MCF 10A (cell line): ENCODE data around the gene TRAPPC11. TPM values are rescaled to one million over a fixed set of nuclear protein-coding genes. Genes with fewer than 3 reads are reported as not detected.
A peak's percentile ranks its signal among the peaks of the same experiment; 100 is the strongest.

ENCODE experiments used
- BruUV-seq: library from RNA; stranded (reverse); fragments of 400-500 nt; replicated peaks from 2 replicates; lab custom pipeline; 2021; lab: Mats Ljungman, UMichigan
- CTCF ChIA-PET: fragments of 300-600 bp; sonication (Branson Sonifier 250); formaldehyde crosslinking; extraction: SDS; loops from one replicate; lab custom pipeline; 2021; ENCODE audit warnings: antibody characterized with exemption, inconsistent platforms; lab: Yijun Ruan, JAX
- POLR2A ChIA-PET: fragments of 300-600, 350-650 bp; sonication (Branson Sonifier 250); formaldehyde crosslinking; extraction: SDS; loops from one replicate; lab custom pipeline; 2020; ENCODE audit warnings: antibody characterized with exemption, inconsistent platforms; lab: Yijun Ruan, JAX
- DNase-seq: peaks from one replicate; pipeline ENCODE4 v3.0.0-alpha.2; 2018; ENCODE audit not compliant: unreplicated experiment
- H3K27ac Mint-ChIP-seq: one replicate; pipeline ENCODE4 v1.8.0; 2022; ENCODE audit warnings: mild to moderate bottlenecking, low read depth, mixed read lengths; ENCODE audit not compliant: unreplicated experiment
- H3K27me3 Mint-ChIP-seq: one replicate; pipeline ENCODE4 v1.8.0; 2022; ENCODE audit warnings: mixed read lengths; ENCODE audit not compliant: insufficient read depth, unreplicated experiment
- H3K36me3 Mint-ChIP-seq: one replicate; pipeline ENCODE4 v1.8.0; 2022; ENCODE audit warnings: mild to moderate bottlenecking, moderate library complexity, mixed read lengths; ENCODE audit not compliant: insufficient read depth, unreplicated experiment
- H3K4me1 Mint-ChIP-seq: one replicate; pipeline ENCODE4 v1.8.0; 2022; ENCODE audit warnings: mixed read lengths; ENCODE audit not compliant: insufficient read depth, unreplicated experiment
- H3K4me3 Mint-ChIP-seq: one replicate; pipeline ENCODE4 v1.8.0; 2022; ENCODE audit warnings: mild to moderate bottlenecking, moderate library complexity, mixed read lengths; ENCODE audit not compliant: unreplicated experiment
- H3K9me3 Mint-ChIP-seq: one replicate; pipeline ENCODE4 v1.8.0; 2022; ENCODE audit warnings: mixed read lengths; ENCODE audit not compliant: unreplicated experiment
- intact Hi-C: fragments of 100-400 bp; cut with micrococcal nuclease; formaldehyde crosslinking; loops from 2 replicates; pipeline ENCODE4 v1.14.1; 2022
- total RNA-seq: library from RNA; stranded (reverse); gene quantifications from 2 replicates; pipeline ENCODE4 v1.2.3, GENCODE V29; 2022
- TF ChIP-seq, protein P1 (sequence below): fragments of 200-600 bp; IDR thresholded peaks from one replicate; pipeline ENCODE4 v1.8.0; 2022; ENCODE audit warnings: antibody characterized with exemption, mild to moderate bottlenecking; ENCODE audit not compliant: unreplicated experiment

TRAPPC11 gene
- total RNA-seq, 1 experiment from 2014 or later, result 29.4 TPM

DNA sequence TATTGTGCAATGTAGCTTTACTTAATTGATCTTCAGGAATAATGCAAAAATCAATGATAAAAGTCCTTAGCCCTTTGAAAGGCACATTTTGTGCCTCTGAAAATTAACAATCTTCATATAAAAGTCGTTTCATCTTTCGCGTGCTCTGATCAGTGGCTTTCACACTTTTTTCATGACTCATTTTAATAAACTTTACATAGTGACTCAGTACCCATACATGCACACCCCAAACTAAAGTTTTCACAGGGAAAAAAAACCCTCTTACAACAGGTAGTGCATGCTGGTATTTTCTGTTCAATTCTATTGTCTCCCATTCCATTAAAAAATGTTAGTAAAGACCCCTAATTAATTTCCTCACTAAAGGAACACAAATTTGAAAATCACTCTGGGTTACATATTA lies 21.6 kb upstream of the TRAPPC11 start:
- Mint-ChIP-seq H3K36me3 (peaks cover 17% of the 10 kb centered on the region), H3K4me1 (peaks cover 14% of the 10 kb centered on the region), H3K27ac (peak overlapping the region; percentile 3), H3K9me3 (no peaks in the 10 kb centered on the region), H3K4me3 (peak overlapping the region; percentile 48), H3K27me3 (no peaks in the 10 kb centered on the region)
- peak; percentile 66 for DNase-seq
- ChIA-PET POLR2A (interaction anchor here (1.0 to 2.8 kb wide), 9 partner anchors 9 to 193 kb away, joined by 3 to 11 read pairs (median 6); partner anchors contain the start of genes CDKN2AIP, ING2, RWDD4 and TRAPPC11), CTCF (interaction anchor here (0.7 kb wide), 1 partner anchor 1109 kb away, joined by 3 read pairs; no protein-coding TSS in a partner anchor)
- TF ChIP-seq, protein P1, sequence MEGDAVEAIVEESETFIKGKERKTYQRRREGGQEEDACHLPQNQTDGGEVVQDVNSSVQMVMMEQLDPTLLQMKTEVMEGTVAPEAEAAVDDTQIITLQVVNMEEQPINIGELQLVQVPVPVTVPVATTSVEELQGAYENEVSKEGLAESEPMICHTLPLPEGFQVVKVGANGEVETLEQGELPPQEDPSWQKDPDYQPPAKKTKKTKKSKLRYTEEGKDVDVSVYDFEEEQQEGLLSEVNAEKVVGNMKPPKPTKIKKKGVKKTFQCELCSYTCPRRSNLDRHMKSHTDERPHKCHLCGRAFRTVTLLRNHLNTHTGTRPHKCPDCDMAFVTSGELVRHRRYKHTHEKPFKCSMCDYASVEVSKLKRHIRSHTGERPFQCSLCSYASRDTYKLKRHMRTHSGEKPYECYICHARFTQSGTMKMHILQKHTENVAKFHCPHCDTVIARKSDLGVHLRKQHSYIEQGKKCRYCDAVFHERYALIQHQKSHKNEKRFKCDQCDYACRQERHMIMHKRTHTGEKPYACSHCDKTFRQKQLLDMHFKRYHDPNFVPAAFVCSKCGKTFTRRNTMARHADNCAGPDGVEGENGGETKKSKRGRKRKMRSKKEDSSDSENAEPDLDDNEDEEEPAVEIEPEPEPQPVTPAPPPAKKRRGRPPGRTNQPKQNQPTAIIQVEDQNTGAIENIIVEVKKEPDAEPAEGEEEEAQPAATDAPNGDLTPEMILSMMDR, result no peak
- no TSS peak for BruUV-seq
- intact Hi-C loops, result loop anchor here (5.0 kb wide), 1 partner anchor 135 kb away; no protein-coding TSS in a partner anchor

DNA sequence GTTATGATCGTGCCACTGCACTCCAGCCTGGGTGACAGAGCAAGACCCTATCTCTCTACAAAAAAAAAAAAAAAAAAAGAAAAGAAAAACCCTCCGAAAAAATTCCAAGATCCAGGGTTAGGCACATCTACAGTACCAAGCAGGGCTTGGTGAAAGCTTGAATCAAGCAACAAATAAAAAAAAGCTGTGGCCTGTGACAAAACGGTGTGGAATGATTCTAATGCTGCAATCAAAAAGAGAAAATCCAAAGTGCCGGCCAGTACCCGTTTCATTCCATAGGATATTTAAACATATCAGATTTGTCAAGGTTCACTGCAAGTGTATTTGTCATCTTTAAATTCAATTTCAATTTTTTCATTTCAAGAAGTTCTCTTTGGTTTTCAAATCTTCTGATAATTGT lies 20.7 kb upstream of the TRAPPC11 start:
- intact Hi-C loops, result loop anchor here (5.0 kb wide), 1 partner anchor 136 kb away; no protein-coding TSS in a partner anchor
- no TSS peak for BruUV-seq
- no peaks in the 10 kb centered on the region for H3K9me3 Mint-ChIP-seq
- H3K27me3 Mint-ChIP-seq, result no peaks in the 10 kb centered on the region
- DNase-seq, result peak; percentile 35
- H3K36me3 Mint-ChIP-seq, result peaks cover 27% of the 10 kb centered on the region
- POLR2A ChIA-PET, result interaction anchor here (1.1 to 1.4 kb wide), 2 partner anchors 19 to 134 kb away, joined by 3 to 6 read pairs; no protein-coding TSS in a partner anchor
- TF ChIP-seq, protein P1, result no peak
- H3K27ac Mint-ChIP-seq, result peak overlapping the region; percentile 79
- H3K4me3 Mint-ChIP-seq, result peak overlapping the region; percentile 16
- CTCF ChIA-PET, result interaction anchor here (0.7 kb wide), 1 partner anchor 174 kb away, joined by 4 read pairs; no protein-coding TSS in a partner anchor
- peaks cover 14% of the 10 kb centered on the region for H3K4me1 Mint-ChIP-seq

DNA sequence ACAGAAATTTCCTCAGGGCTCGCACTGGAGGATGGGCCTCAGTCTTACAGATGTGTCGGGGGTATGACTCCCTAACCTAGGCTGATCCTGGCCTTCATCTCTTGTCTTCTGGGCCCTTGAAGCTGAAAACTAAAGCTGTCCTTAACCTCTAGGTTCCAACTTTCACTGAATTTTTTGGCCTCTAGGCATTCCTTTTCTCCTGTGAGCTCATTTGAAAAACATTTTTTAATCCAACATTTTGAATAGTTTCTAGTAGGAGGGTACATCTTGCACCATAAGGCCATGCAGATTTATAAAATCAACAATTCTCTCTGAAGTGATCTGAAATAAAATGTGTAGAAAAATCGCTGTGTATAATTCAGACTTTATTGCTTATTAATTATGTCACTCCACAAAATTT lies 19.8 kb upstream of the TRAPPC11 start:
- Mint-ChIP-seq H3K4me1 (peaks cover 14% of the 10 kb centered on the region), H3K27me3 (no peaks in the 10 kb centered on the region), H3K36me3 (peaks cover 35% of the 10 kb centered on the region), H3K4me3 (no peak overlapping the region), H3K9me3 (no peaks in the 10 kb centered on the region), H3K27ac (peak overlapping the region; percentile 79)
- intact Hi-C loops, result loop anchor here (5.0 kb wide), 1 partner anchor 137 kb away; no protein-coding TSS in a partner anchor
- ChIA-PET POLR2A (interaction anchor here (1.0 kb wide), 1 partner anchor 9 kb away, joined by 4 read pairs; no protein-coding TSS in a partner anchor), CTCF (no interaction called here)
- no peak for DNase-seq
- TF ChIP-seq, protein P1, result no peak
- BruUV-seq, result no TSS peak

DNA sequence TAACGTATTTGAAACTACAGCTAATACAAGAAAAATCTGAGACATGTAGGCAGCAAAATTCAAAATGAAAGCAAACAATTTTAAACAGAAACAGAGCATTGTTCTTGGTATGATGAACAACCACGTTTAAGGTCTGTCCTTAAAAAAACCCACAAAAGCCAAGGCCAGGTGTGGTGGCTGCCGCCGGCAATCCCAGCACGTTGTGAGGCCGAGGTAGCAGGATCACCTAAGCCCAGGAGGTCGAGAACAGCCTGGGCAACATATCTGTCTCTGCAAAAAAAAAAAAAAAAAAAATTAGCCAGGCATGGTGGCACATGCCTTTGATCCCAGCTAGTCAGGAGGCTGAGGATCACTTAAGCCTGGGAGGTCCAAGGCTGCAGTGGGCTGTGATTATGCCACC lies 13.8 kb upstream of the TRAPPC11 start:
- Mint-ChIP-seq H3K36me3 (peaks cover 77% of the 10 kb centered on the region), H3K27ac (no peak overlapping the region), H3K4me3 (no peak overlapping the region), H3K4me1 (no peaks in the 10 kb centered on the region), H3K27me3 (no peaks in the 10 kb centered on the region), H3K9me3 (no peaks in the 10 kb centered on the region)
- ChIA-PET CTCF (no interaction called here), POLR2A (no interaction called here)
- intact Hi-C loops, result no loop called here
- no peak for DNase-seq
- TF ChIP-seq, protein P1, result no peak
- no TSS peak for BruUV-seq
